ENCODE measurements around the gene IGDCC3. TPM values are rescaled to one million over a fixed set of nuclear protein-coding genes. Genes with fewer than 3 reads are reported as not detected.

Gene IGDCC3
- total and polyA plus RNA-seq, 2 donors from 2014 or later = 0.22 to 0.49 TPM

- Histone ChIP-seq H3K4me3 (ENCODE audit: low read length in 3 of 3) (no peak overlapping the region), H3K27me3 (ENCODE audit: control insufficient read depth, insufficient read depth, low read length) (no peaks in the 10 kb centered on the region), H3K4me1 (ENCODE audit: control insufficient read depth in 2 of 3, insufficient read depth in 2 of 3, low read depth in 1 of 3, low read length in 3 of 3) (peaks cover 0 to 4% (median 0%) of the 10 kb centered on the region in 3 donors), H3K27ac (ENCODE audit: low read depth in 2 of 2, low read length in 2 of 2) (no peak overlapping the region), H3K9ac (ENCODE audit: low read length in 3 of 3) (no peak overlapping the region), H3K9me3 (ENCODE audit: control insufficient read depth in 2 of 3, insufficient read depth in 1 of 3, low read length in 3 of 3) (no peaks in the 10 kb centered on the region), H3K36me3 (ENCODE audit: control insufficient read depth in 2 of 3, insufficient read depth in 3 of 3, low read length in 3 of 3) (no peaks in the 10 kb centered on the region)
- TF ChIP-seq, protein P1, sequence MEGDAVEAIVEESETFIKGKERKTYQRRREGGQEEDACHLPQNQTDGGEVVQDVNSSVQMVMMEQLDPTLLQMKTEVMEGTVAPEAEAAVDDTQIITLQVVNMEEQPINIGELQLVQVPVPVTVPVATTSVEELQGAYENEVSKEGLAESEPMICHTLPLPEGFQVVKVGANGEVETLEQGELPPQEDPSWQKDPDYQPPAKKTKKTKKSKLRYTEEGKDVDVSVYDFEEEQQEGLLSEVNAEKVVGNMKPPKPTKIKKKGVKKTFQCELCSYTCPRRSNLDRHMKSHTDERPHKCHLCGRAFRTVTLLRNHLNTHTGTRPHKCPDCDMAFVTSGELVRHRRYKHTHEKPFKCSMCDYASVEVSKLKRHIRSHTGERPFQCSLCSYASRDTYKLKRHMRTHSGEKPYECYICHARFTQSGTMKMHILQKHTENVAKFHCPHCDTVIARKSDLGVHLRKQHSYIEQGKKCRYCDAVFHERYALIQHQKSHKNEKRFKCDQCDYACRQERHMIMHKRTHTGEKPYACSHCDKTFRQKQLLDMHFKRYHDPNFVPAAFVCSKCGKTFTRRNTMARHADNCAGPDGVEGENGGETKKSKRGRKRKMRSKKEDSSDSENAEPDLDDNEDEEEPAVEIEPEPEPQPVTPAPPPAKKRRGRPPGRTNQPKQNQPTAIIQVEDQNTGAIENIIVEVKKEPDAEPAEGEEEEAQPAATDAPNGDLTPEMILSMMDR (IDR thresholded peaks at IDR 0.05; ENCODE audit: borderline replicate concordance, extremely low read depth, insufficient read depth) = no peak
- peak in 1 of 5 donors; percentile 13 for DNase-seq
- FAIRE-seq = no peak
- intact Hi-C loops (cut with DNase I) = no loop called here
Measured at GRCh38 chr15:65307978-65308377, 69.8 kb downstream of the IGDCC3 start.

DNA sequence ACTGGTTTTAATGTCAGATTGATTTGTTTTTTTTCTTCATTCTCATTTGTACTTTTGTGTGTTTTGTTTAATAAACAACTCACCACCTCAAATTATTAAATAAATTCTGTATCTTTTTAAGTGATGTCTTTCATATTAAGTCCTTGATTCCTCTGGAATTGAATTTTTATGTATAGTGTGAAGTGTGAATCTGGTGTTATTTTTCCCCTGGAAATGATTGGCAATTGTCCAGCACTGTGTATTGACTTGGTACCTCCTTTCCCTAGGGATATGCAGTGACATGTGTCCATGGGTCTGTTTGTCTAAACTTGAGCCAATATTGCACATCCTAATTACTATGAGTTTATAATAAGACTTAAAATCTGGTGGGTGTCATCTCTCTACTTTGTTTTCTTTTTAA is 71.3 kb downstream of the IGDCC3 start:
- Histone ChIP-seq H3K4me3 (ENCODE audit: low read length in 3 of 3) (no peak overlapping the region), H3K4me1 (ENCODE audit: control insufficient read depth in 2 of 3, insufficient read depth in 2 of 3, low read depth in 1 of 3, low read length in 3 of 3) (peaks cover 0 to 4% (median 0%) of the 10 kb centered on the region in 3 donors), H3K27me3 (ENCODE audit: control insufficient read depth, insufficient read depth, low read length) (no peaks in the 10 kb centered on the region), H3K9me3 (ENCODE audit: control insufficient read depth in 2 of 3, insufficient read depth in 1 of 3, low read length in 3 of 3) (no peaks in the 10 kb centered on the region), H3K27ac (ENCODE audit: low read depth in 2 of 2, low read length in 2 of 2) (no peak overlapping the region), H3K9ac (ENCODE audit: low read length in 3 of 3) (no peak overlapping the region), H3K36me3 (ENCODE audit: control insufficient read depth in 2 of 3, insufficient read depth in 3 of 3, low read length in 3 of 3) (no peaks in the 10 kb centered on the region)
- FAIRE-seq (no peak), DNase-seq (no peak)
- TF ChIP-seq, protein P1 (IDR thresholded peaks at IDR 0.05; ENCODE audit: borderline replicate concordance, extremely low read depth, insufficient read depth) = no peak
- intact Hi-C loops (cut with DNase I) = no loop called here

DNA sequence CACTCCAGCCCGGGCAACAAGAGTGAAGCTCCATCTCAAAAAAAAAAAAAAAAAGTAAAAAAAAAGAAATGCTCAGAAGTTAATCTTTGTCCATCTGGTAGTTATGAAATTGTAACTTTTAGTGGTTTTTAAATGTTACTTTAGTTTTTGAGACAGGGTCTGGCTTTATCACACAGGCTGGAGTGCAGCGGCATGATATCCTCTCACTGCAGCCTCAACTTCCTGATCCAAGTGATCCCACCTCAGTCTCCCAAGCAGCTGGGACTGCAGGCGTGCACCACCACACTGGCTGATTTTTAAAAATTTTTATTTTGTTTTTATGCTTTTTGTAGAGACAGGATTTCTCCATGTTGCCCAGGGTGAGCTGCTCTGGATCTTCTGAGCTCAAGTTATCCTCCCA is 72.0 kb downstream of the IGDCC3 start:
- FAIRE-seq (no peak), DNase-seq (no peak)
- H3K4me3 ChIP-seq (ENCODE audit: low read length in 3 of 3) = no peak overlapping the region
- no peaks in the 10 kb centered on the region for H3K27me3 ChIP-seq (ENCODE audit: control insufficient read depth, insufficient read depth, low read length)
- H3K27ac ChIP-seq (ENCODE audit: low read depth in 2 of 2, low read length in 2 of 2) = no peak overlapping the region
- no peaks in the 10 kb centered on the region for H3K36me3 ChIP-seq (ENCODE audit: control insufficient read depth in 2 of 3, insufficient read depth in 3 of 3, low read length in 3 of 3)
- H3K9me3 ChIP-seq (ENCODE audit: control insufficient read depth in 2 of 3, insufficient read depth in 1 of 3, low read length in 3 of 3) = no peaks in the 10 kb centered on the region
- intact Hi-C loops (cut with DNase I) = no loop called here
- H3K9ac ChIP-seq (ENCODE audit: low read length in 3 of 3) = no peak overlapping the region
- TF ChIP-seq, protein P1 (IDR thresholded peaks at IDR 0.05; ENCODE audit: borderline replicate concordance, extremely low read depth, insufficient read depth) = no peak
- peaks cover 0 to 4% (median 0%) of the 10 kb centered on the region in 3 donors for H3K4me1 ChIP-seq (ENCODE audit: control insufficient read depth in 2 of 3, insufficient read depth in 2 of 3, low read depth in 1 of 3, low read length in 3 of 3)
